Thyroid gland (tissue), 4 donors: ENCODE results near the gene STK31. TPM values are rescaled to one million over a fixed set of nuclear protein-coding genes. Genes with fewer than 3 reads are reported as not detected.
"Not testable (repeated sequence)": the region's sequence is repeated elsewhere in the genome, so short reads cannot be mapped to it uniquely, and the experiment has no call there.

Experiments
- DNase-seq, 2 donors: peaks; one replicate each; pipeline ENCODE4 v3.0.0-alpha.2; 2019
- H3K27ac ChIP-seq, 3 donors: fragments of 200-600 bp; sonication (generic); 1 replicate in 2 of 3; 2 replicates in 1 of 3; pipeline ENCODE4 v1.5.1; 2016 to 2019; ENCODE audit warnings: mild to moderate bottlenecking in 1 of 3, moderate library complexity in 1 of 3
- H3K27me3 ChIP-seq: fragments of 200-600 bp; sonication (generic); one replicate; pipeline ENCODE4 v1.5.1; 2019
- H3K36me3 ChIP-seq, 2 donors: fragments of 200-600 bp; sonication (generic); one replicate each; pipeline ENCODE4 v1.5.1; 2016 to 2019
- H3K4me1 ChIP-seq, 2 donors: fragments of 200-600 bp; sonication (generic); one replicate each; pipeline ENCODE4 v1.5.1; 2017 to 2019
- H3K4me3 ChIP-seq, 3 donors: fragments of 200-600 bp; sonication (generic); replicated peaks in 1 of 3; 1 replicate in 2 of 3; 2 replicates in 1 of 3; pipeline ENCODE4 v1.5.1; 2016; ENCODE audit warnings: mild to moderate bottlenecking in 1 of 3
- H3K9me3 ChIP-seq: fragments of 200-600 bp; sonication (generic); one replicate; pipeline ENCODE4 v1.5.1; 2017
- POLR2A ChIP-seq, 2 donors: fragments of 450-650 bp; IDR thresholded peaks; one replicate each; pipeline ENCODE4 v1.6.1; 2017; ENCODE audit warnings: antibody characterized with exemption in 2 of 2, mild to moderate bottlenecking in 2 of 2, moderate library complexity in 1 of 2
- WGBS, 2 donors: methylation state at CpG; one replicate each; pipeline ENCODE4 v1.1.5; 2017; 5-methylcytosine and 5-hydroxymethylcytosine counted together
- intact Hi-C: fragments of 100-400 bp; cut with DNase I; formaldehyde crosslinking; loops from one replicate; pipeline ENCODE4 v1.15.1; 2023
- total RNA-seq, 4 donors: library from RNA; depleted of rRNA; stranded (reverse); fragments of >200 nt; gene quantifications; one replicate each; pipeline ENCODE4 v1.2.3, GENCODE V29; 2016
- TF ChIP-seq, protein P1 (sequence below), 6 experiments: fragments of 200-600 bp in 3 of 6; fragments of 450-650 bp in 3 of 6; sonication (generic) in 3 of 6; IDR thresholded peaks; one replicate each; pipeline ENCODE4 v1.5.1; 2016 to 2019; ENCODE audit warnings: antibody characterized with exemption in 6 of 6, mild to moderate bottlenecking in 2 of 6, inconsistent platforms in 1 of 6, moderate library complexity in 1 of 6

Gene STK31
- total RNA-seq, 4 donors from 2014 or later, result 0.27 to 2.3 (median 0.70) TPM

DNA sequence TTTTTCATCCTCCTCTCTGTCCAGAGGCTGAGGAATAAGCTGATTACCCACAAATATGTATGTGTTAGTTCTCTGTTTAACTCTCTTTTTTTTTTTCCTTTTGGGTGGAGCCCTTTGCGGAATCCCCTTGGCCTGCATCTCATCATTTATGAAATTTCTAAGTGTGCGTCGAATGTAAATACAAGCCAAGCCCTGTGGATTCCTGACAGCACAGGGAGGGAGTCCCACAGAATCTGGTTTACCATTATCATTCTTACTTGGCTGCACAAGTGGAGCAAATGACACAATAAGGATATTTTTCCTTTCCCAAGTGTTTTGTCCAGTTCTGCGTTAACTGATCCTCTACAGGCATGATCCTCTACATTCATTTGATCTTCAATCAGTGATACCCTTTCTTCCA lies 11.4 kb downstream of the STK31 start:
- TF ChIP-seq POLR2A (IDR thresholded peaks at IDR 0.05), result no peak
- TF ChIP-seq, protein P1, sequence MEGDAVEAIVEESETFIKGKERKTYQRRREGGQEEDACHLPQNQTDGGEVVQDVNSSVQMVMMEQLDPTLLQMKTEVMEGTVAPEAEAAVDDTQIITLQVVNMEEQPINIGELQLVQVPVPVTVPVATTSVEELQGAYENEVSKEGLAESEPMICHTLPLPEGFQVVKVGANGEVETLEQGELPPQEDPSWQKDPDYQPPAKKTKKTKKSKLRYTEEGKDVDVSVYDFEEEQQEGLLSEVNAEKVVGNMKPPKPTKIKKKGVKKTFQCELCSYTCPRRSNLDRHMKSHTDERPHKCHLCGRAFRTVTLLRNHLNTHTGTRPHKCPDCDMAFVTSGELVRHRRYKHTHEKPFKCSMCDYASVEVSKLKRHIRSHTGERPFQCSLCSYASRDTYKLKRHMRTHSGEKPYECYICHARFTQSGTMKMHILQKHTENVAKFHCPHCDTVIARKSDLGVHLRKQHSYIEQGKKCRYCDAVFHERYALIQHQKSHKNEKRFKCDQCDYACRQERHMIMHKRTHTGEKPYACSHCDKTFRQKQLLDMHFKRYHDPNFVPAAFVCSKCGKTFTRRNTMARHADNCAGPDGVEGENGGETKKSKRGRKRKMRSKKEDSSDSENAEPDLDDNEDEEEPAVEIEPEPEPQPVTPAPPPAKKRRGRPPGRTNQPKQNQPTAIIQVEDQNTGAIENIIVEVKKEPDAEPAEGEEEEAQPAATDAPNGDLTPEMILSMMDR (IDR thresholded peaks at IDR 0.05), result no peak
- intact Hi-C loops, result no loop called here
- 83 to 86% methylated on average over 4 of the region's 4 CpGs for WGBS, 2 donors
- H3K27me3 ChIP-seq, result no peaks in the 10 kb centered on the region
- DNase-seq, result no peak
- H3K9me3 ChIP-seq, result no peaks in the 10 kb centered on the region
- H3K4me3 ChIP-seq, result no peak overlapping the region
- H3K4me1 ChIP-seq, result no peaks in the 10 kb centered on the region
- no peaks in the 10 kb centered on the region for H3K36me3 ChIP-seq
- H3K27ac ChIP-seq, result no peak overlapping the region

DNA sequence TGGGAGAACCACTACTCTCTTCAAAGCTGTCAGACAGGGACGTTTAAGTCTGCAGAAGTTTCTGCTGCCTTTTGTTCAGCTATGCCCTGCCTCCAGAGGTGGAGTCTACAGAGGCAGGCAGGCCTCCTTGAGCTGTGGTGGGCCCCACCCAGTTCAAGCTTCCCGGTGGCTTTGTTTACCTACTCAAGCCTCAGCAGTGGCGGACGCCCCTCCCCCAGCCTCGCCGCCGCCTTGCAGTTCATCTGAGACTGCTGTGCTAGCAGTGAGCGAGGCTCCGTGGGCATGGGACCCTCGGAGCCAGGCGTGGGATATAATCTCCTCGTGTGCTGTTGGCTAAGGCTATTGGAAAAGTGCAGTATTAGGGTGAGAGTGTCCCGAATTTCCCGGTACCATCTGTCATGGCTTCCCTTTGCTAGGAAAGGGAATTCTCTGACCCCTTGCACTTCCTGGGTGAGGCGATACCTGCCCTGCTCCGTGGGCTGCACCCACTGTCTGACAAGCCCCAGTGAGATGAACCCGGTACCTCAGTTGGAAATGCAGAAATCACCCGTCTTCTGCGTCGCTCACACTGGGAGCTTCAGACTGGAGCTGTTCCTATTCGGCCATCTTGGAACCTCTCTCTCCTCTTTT lies 12.7 kb downstream of the STK31 start:
- DNase-seq, H3K4me1 ChIP-seq, H3K9me3 ChIP-seq, H3K36me3 ChIP-seq, H3K27me3 ChIP-seq, H3K27ac ChIP-seq, H3K4me3 ChIP-seq, intact Hi-C loops: not testable (repeated sequence)
- 90 to 92% methylated on average over 11 to 21 of the region's 21 CpGs for WGBS, 2 donors

DNA sequence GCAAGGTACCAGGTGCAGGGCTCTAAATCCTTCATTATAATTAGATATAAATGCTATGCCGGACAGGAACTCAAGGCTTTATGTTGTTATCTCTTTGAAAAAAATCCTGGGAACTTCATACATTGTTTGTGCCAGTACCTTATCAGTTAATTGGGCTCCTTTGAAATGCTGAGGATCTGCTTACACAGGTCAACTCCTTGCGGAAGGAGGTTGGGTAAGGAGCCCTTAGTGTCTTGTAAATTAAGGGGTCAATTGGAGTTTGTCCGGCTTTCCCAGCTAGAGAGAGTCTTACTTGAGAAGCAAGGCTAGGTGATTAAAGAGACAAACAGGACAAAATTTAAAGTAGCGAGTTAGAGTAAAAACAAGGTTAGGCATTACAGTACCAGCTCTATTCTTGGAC lies 14.1 kb downstream of the STK31 start:
- H3K27ac ChIP-seq, H3K4me3 ChIP-seq, intact Hi-C loops, H3K4me1 ChIP-seq, DNase-seq, H3K27me3 ChIP-seq, H3K36me3 ChIP-seq, H3K9me3 ChIP-seq: not testable (repeated sequence)
- WGBS, 2 donors, result 72 to 83% methylated on average over 4 of the region's 4 CpGs

DNA sequence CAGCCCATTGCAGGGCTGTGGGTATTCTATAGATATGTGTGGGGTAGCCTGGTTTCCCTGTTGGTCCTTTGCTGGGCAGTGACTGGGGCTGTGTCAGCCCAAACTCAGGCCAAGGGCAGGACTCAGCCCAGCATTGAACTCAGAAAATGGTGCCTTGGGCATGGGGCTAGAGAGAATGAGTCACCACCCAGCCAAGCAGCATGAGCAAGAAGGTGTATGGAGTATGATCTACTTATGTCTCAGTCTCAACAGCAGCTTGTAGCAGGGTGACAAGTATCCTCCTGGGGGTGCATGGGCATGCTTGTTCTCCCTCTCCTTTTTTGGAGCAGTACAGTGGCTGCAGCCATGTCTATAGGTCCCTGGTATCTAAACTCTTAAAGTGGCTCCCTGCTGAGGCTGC lies 32.0 kb downstream of the STK31 start:
- TF ChIP-seq POLR2A (IDR thresholded peaks at IDR 0.05), result no peak
- TF ChIP-seq, protein P1 (IDR thresholded peaks at IDR 0.05), result no peak
- H3K27me3 ChIP-seq, result no peaks in the 10 kb centered on the region
- no peak overlapping the region for H3K27ac ChIP-seq
- no peaks in the 10 kb centered on the region for H3K4me1 ChIP-seq
- no peak overlapping the region for H3K4me3 ChIP-seq
- no peaks in the 10 kb centered on the region for H3K9me3 ChIP-seq
- no peaks in the 10 kb centered on the region for H3K36me3 ChIP-seq
- no peak for DNase-seq
- intact Hi-C loops, result no loop called here

DNA sequence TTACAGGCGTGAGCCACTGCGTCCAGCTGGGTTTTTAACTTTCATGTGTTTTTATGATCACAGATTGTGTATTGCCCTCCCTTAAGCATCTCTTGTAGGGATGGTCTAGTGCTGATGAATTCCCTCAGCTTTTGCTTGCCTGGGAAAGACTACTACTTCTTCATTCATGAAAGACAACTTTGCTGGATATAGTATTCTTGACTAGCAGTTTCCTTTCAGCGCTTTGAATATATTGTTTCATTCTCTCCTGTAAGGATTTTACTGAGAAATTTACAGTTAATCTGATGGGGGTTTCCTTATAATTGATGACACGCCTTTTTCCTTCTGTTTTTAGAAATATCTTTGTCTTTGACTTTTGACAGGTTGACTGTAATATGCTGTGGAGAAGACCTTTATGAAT lies 33.2 kb downstream of the STK31 start:
- intact Hi-C loops, result no loop called here
- H3K4me1 ChIP-seq, result no peaks in the 10 kb centered on the region
- no peak overlapping the region for H3K27ac ChIP-seq
- no peaks in the 10 kb centered on the region for H3K36me3 ChIP-seq
- DNase-seq, result no peak
- no peak for TF ChIP-seq POLR2A (IDR thresholded peaks at IDR 0.05)
- TF ChIP-seq, protein P1 (IDR thresholded peaks at IDR 0.05), result no peak
- H3K27me3 ChIP-seq, result no peaks in the 10 kb centered on the region
- H3K4me3 ChIP-seq, result no peak overlapping the region
- no peaks in the 10 kb centered on the region for H3K9me3 ChIP-seq
- WGBS, 2 donors, result 90 to 95% methylated on average over 4 of the region's 4 CpGs

DNA sequence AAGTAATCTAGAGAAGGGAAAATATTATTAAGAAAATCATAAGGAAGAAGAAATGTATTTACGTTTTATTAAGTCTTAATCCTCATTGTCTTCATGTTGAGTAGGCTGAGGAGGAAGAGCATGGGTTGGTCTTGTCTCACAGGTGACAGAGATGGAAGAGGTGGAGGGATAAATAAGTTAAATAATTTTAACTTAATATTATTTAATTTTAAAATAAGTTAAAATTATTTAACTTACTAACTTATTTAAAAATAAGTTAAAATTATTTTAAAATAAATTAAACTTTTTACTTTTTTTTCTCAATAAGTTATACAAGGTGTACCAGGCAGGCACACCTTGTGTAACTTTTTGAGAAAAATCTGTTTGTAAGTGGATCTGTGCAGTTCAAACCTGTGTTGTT lies 36.6 kb downstream of the STK31 start:
- Histone ChIP-seq H3K4me3 (no peak overlapping the region), H3K36me3 (no peaks in the 10 kb centered on the region), H3K27me3 (no peaks in the 10 kb centered on the region), H3K9me3 (no peaks in the 10 kb centered on the region), H3K27ac (no peak overlapping the region), H3K4me1 (no peaks in the 10 kb centered on the region)
- intact Hi-C loops, result no loop called here
- TF ChIP-seq, protein P1 (IDR thresholded peaks at IDR 0.05), result no peak
- TF ChIP-seq POLR2A (IDR thresholded peaks at IDR 0.05), result no peak
- no peak for DNase-seq
- WGBS, 2 donors, result 88 to 89% methylated on average over 1 of the region's 1 CpG
